ENCODE data around the gene HOXA5.

The HOXA5 gene

DNA sequence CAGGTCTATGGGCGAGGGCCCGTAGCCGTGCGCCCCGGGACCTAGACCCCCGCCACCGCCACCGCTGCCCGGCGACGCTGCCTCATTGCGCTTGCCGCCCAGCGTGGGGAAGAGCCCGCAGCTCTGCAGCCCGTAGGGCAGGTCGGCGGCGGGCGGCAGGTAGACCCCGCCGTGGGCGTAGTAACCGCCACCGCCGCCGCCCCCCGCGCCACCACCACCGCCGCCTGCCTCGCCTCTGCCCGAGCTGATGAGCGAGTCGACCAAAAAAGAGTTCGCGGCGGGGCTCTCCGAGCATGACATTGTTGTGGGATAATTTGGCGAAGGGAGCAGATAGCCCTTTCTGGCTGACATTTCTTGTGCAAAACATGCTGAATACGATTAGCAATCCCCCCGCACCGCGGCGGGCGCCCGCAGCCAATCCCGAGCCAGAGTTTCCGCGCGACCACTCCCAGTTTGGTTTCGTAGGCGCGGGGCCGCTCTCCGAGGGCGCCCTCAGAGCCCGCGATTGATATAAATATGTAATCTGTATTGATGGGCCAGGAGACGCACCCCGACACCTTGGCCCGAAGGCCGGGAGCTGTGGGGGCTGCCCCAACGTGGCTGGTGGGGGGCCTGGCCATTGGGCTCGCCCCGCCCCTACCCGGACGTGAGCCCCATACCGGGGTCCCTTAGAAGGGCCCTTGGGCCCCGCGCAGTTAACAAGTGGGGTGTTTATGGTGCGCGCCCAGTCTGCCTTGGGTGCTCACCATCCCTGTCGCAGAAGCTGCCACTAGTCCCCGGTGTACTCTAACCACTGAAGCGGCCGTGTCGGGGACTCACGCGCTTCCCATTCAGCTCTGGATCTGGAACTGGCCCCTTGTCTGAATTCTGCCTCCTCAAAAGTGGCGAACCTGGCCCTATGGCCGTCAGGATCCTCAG lies 30.7 kb upstream of the HOXA5 start, which contains the start of gene HOXA10:
Gene HOXA10 (minus strand): TSS at position 365 of the 918 bp plus-strand sequence. CDS start 14 bp downstream, at position 351.
- Histone ChIP-seq H3K27me3 (ENCODE audit: control insufficient read depth in 1 of 2, insufficient read depth in 2 of 2, low read length in 2 of 2) (peaks cover 78 to 100% of the 10 kb centered on the region in 2 donors), H3K36me3 (ENCODE audit: control insufficient read depth in 2 of 2, insufficient read depth in 2 of 2, low read length in 2 of 2) (no peaks in the 10 kb centered on the region), H3K27ac (ENCODE audit: low read length) (no peak within 1 kb of the TSS), H3K9ac (ENCODE audit: low read length in 2 of 2) (no peak within 1 kb of the TSS), H3K9me3 (ENCODE audit: control insufficient read depth in 2 of 2, low read length in 2 of 2) (no peaks in the 10 kb centered on the region), H3K4me1 (ENCODE audit: control insufficient read depth, insufficient read depth, low read length) (peaks cover 26% of the 10 kb centered on the region), H3K4me3 (ENCODE audit: low read length in 2 of 2) (peak within 1 kb of the TSS; percentile 25 to 60)

DNA sequence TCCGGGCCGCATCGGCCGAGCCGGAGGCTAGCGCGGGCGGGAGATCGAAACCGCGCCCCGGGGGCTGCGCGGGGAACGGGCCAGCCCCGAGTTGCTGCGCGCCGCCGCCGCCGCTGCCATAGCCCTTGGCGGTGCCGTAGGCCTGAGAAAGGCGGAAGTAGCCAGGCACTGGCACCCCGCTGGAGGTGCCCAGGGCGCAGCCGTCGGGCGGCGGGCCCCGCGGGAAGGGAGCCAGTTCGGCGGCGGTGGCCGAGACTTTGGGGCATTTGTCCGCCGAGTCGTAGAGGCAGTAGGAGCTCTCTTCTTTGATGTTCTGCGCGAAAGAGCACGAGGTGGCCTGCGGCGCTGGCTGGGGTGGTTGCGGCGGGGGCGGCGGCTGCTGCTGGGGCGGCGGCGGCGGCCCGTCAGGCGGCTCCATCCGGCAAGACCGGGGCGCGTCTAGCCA lies 30.1 kb upstream of the HOXA5 start:
- H3K4me1 ChIP-seq (ENCODE audit: control insufficient read depth, insufficient read depth, low read length), result peaks cover 25% of the 10 kb centered on the region
- H3K4me3 ChIP-seq (ENCODE audit: low read length in 2 of 2), result peak overlapping the region; percentile 25 to 60
- H3K9ac ChIP-seq (ENCODE audit: low read length in 2 of 2), result no peak overlapping the region
- peaks cover 78 to 100% of the 10 kb centered on the region in 2 donors for H3K27me3 ChIP-seq (ENCODE audit: control insufficient read depth in 1 of 2, insufficient read depth in 2 of 2, low read length in 2 of 2)
- H3K9me3 ChIP-seq (ENCODE audit: control insufficient read depth in 2 of 2, low read length in 2 of 2), result no peaks in the 10 kb centered on the region
- H3K27ac ChIP-seq (ENCODE audit: low read length), result no peak overlapping the region
- H3K36me3 ChIP-seq (ENCODE audit: control insufficient read depth in 2 of 2, insufficient read depth in 2 of 2, low read length in 2 of 2), result no peaks in the 10 kb centered on the region

DNA sequence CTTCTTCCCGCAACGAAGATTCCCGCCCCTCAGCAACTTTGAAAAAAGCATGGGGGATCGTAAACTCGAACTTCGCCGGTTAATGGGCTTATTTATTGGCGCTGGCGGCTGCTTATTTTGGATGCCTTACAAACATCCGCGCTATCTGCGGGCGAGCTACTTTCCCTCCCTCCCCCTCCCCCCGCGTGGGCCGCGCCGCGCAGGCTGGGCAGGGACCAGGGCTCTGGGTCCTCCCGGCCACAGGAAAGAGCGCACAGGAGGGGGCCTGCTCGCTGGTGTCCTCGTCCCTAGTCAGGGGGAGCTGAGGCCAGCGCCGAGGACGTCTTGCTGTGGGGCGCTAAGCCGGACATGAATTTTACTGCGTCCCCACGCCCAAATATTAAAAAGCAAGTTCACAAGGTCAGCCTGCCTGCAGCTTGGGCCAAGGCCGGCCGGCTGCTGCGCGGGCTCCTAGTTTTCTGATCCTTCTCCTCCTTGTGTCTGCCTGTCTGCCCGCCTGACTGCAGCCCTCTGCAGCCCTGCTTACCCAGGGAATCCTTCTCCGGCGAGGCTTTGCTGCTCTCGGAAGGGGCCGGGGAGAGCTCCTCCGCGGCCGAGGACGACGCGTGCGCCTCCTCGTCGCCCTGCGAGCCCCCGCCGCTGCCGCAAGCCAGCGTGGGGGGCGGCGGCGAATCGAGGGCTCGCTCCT lies 29.5 kb upstream of the HOXA5 start:
- Histone ChIP-seq H3K27ac (ENCODE audit: low read length) (no peak overlapping the region), H3K9ac (ENCODE audit: low read length in 2 of 2) (no peak overlapping the region), H3K4me1 (ENCODE audit: control insufficient read depth, insufficient read depth, low read length) (peaks cover 25% of the 10 kb centered on the region), H3K9me3 (ENCODE audit: control insufficient read depth in 2 of 2, low read length in 2 of 2) (no peaks in the 10 kb centered on the region), H3K36me3 (ENCODE audit: control insufficient read depth in 2 of 2, insufficient read depth in 2 of 2, low read length in 2 of 2) (no peaks in the 10 kb centered on the region), H3K27me3 (ENCODE audit: control insufficient read depth in 1 of 2, insufficient read depth in 2 of 2, low read length in 2 of 2) (peaks cover 80 to 100% of the 10 kb centered on the region in 2 donors), H3K4me3 (ENCODE audit: low read length in 2 of 2) (peak overlapping the region; percentile 25 to 60)

DNA sequence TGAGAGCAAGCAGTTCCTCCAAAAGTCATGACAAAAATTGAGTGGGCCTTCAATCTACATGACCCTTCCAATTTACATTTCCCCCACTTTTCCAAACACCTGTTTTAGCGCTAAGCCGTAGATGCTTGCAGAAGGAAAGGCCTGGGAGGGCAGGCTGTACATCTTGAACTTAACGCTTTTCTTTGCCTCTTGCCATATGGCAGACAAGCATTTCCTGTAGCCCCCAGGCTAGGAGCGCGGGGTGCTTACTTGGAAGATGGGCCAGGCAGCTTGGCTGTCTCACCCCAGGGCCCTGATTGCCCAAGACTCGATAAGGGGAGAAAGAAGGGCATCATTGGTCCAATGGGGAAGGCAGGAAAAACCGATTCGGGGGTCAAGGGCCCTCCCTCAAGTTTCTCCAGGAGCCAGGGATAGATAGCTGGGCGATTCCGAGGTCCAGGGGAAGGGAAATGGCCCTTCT lies 28.9 kb upstream of the HOXA5 start:
- Histone ChIP-seq H3K9me3 (ENCODE audit: control insufficient read depth in 2 of 2, low read length in 2 of 2) (no peaks in the 10 kb centered on the region), H3K27ac (ENCODE audit: low read length) (no peak overlapping the region), H3K9ac (ENCODE audit: low read length in 2 of 2) (no peak overlapping the region), H3K36me3 (ENCODE audit: control insufficient read depth in 2 of 2, insufficient read depth in 2 of 2, low read length in 2 of 2) (no peaks in the 10 kb centered on the region), H3K4me1 (ENCODE audit: control insufficient read depth, insufficient read depth, low read length) (peaks cover 25% of the 10 kb centered on the region), H3K27me3 (ENCODE audit: control insufficient read depth in 1 of 2, insufficient read depth in 2 of 2, low read length in 2 of 2) (peaks cover 80 to 100% of the 10 kb centered on the region in 2 donors), H3K4me3 (ENCODE audit: low read length in 2 of 2) (no peak overlapping the region)

DNA sequence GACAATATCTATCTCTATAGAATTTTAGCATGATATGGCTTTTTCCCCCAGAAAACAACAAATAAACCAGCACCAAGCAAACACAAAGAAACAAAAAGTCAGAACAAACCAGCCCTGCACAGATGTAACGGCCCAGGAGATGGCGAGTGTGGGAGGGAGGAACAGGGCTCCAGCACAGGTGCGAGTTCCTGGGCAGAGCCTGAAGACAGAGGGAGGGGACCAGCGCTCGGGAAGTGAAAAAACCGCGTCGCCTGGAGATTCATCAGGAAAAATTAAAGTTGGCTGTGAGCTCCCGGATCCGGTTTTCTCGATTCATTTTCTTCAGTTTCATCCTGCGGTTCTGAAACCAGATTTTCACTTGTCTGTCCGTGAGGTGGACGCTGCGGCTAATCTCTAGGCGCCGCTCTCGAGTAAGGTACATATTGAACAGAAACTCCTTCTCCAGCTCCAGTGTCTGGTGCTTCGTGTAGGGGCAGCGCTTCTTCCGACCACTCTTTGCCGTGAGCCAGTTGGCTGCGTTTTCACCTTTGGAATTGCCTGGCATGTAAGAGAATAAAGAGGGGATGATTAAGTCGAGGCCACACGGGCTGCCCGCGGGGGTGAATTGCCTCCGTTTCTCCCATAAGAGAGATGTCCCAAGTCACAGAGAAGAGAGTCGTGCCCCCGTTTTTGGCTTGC lies 28.3 kb upstream of the HOXA5 start:
- H3K9ac ChIP-seq (ENCODE audit: low read length in 2 of 2), result no peak overlapping the region
- no peak overlapping the region for H3K4me3 ChIP-seq (ENCODE audit: low read length in 2 of 2)

DNA sequence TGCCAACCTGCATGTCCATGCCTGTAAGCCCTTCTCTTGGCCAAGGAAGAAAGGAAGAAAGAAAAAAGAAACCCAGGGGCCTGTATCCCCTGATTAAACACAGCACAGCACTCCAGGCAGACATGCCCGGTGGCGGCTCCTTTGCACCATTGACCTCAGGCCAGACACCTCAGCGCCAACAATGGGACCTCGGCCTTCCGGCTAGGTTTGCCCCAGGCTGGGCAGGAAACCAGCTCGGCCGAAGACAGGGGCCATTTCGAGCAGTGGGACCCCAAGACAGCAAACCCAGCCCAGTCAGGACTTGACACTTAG lies 27.8 kb upstream of the HOXA5 start:
- Histone ChIP-seq H3K27me3 (ENCODE audit: control insufficient read depth in 1 of 2, insufficient read depth in 2 of 2, low read length in 2 of 2) (peaks cover 80 to 100% of the 10 kb centered on the region in 2 donors), H3K36me3 (ENCODE audit: control insufficient read depth in 2 of 2, insufficient read depth in 2 of 2, low read length in 2 of 2) (no peaks in the 10 kb centered on the region), H3K4me1 (ENCODE audit: control insufficient read depth, insufficient read depth, low read length) (peaks cover 31% of the 10 kb centered on the region), H3K9ac (ENCODE audit: low read length in 2 of 2) (no peak overlapping the region), H3K4me3 (ENCODE audit: low read length in 2 of 2) (no peak overlapping the region), H3K9me3 (ENCODE audit: control insufficient read depth in 2 of 2, low read length in 2 of 2) (no peaks in the 10 kb centered on the region), H3K27ac (ENCODE audit: low read length) (no peak overlapping the region)

More for the DNA sequence above, 28.3 kb upstream of the HOXA5 start:
- Histone ChIP-seq H3K4me1 (ENCODE audit: control insufficient read depth, insufficient read depth, low read length) (peaks cover 27% of the 10 kb centered on the region), H3K27ac (ENCODE audit: low read length) (no peak overlapping the region), H3K27me3 (ENCODE audit: control insufficient read depth in 1 of 2, insufficient read depth in 2 of 2, low read length in 2 of 2) (peaks cover 80 to 100% of the 10 kb centered on the region in 2 donors), H3K36me3 (ENCODE audit: control insufficient read depth in 2 of 2, insufficient read depth in 2 of 2, low read length in 2 of 2) (no peaks in the 10 kb centered on the region), H3K9me3 (ENCODE audit: control insufficient read depth in 2 of 2, low read length in 2 of 2) (no peaks in the 10 kb centered on the region)

DNA sequence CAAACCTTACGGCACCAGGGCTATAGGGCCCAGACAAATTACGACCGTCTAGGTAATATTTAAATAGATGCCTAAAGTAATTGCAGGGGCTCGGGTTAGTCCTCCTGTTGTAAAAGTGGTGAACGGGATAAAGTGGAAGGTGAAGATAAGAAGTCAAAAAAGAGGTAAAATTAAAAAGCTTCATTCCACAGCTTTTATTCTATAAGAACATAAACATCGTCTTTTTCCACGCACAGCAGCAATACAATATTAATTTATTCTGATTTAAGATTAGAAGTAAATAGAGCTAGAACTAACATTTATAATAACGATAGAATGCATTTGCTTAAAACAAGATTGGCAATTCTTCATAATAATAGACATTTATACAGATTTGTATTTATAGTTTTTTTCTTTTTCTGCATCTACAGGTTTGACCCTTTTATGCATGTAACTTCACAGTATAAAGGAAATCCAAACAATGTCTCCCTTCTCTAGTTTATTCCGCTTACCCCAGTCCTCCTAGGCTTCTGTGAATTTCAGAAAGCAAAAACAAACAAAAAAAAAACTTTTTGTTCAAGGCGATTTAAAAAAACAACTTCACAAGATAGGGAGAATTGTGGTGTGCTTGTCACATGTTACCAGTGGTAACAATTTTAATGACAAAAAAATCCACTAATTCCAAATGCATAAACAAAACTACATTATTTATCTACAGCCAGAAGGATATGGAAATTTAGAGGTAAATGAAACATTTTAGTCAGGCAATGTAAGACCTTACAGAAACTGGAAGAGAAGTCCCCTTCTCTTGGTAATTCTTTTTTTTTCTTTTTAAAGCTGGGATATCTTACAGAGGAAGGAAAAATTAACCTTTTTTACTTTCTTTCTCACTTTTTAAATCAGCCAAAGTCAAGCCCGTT lies 27.2 kb upstream of the HOXA5 start:
- Histone ChIP-seq H3K27ac (ENCODE audit: low read length) (no peak overlapping the region), H3K36me3 (ENCODE audit: control insufficient read depth in 2 of 2, insufficient read depth in 2 of 2, low read length in 2 of 2) (no peaks in the 10 kb centered on the region), H3K4me1 (ENCODE audit: control insufficient read depth, insufficient read depth, low read length) (peaks cover 31% of the 10 kb centered on the region), H3K27me3 (ENCODE audit: control insufficient read depth in 1 of 2, insufficient read depth in 2 of 2, low read length in 2 of 2) (peaks cover 79 to 100% of the 10 kb centered on the region in 2 donors), H3K9me3 (ENCODE audit: control insufficient read depth in 2 of 2, low read length in 2 of 2) (no peaks in the 10 kb centered on the region), H3K4me3 (ENCODE audit: low read length in 2 of 2) (no peak overlapping the region), H3K9ac (ENCODE audit: low read length in 2 of 2) (no peak overlapping the region)

DNA sequence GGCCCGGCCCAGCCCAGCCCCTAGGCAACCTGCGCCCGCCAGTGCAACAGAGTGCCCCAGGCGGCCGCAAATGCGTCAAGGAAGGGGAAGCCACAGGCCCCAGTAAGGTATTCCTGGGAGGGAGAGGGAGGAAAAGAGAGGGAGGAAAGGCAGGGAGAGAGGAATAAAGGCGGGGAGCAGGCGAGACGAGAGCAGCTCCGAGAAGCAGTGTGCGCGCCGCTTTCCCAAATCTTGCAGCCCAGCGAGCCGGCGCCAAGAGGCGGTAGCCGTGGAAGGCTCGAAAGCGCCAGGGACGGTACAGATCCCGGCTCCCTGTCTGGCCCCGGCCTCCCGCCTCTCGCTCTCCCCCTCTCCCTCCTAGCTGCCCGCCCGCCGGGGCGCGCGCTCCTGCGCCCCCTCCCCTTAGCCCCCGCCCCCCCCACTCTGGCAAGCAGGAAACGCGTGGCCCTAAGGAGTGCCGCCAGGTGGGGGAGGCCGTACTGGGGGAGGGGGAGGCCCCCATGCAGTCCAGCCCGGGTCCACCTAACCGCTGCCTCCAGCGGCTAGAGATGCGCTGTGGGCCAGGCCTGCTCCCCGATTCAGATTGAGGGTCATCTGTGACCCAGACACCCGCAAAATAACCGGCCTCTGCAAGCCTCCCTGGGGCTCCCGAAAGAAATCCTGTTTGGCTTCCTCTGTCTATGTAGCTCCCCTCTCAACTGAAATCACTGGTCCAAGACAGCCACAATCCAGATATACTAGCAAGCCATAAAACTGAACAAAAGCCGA lies 26.4 kb upstream of the HOXA5 start:
- Histone ChIP-seq H3K4me1 (ENCODE audit: control insufficient read depth, insufficient read depth, low read length) (peaks cover 32% of the 10 kb centered on the region), H3K9ac (ENCODE audit: low read length in 2 of 2) (no peak overlapping the region), H3K27me3 (ENCODE audit: control insufficient read depth in 1 of 2, insufficient read depth in 2 of 2, low read length in 2 of 2) (peaks cover 79 to 100% of the 10 kb centered on the region in 2 donors), H3K4me3 (ENCODE audit: low read length in 2 of 2) (no peak overlapping the region), H3K9me3 (ENCODE audit: control insufficient read depth in 2 of 2, low read length in 2 of 2) (no peaks in the 10 kb centered on the region), H3K36me3 (ENCODE audit: control insufficient read depth in 2 of 2, insufficient read depth in 2 of 2, low read length in 2 of 2) (no peaks in the 10 kb centered on the region), H3K27ac (ENCODE audit: low read length) (no peak overlapping the region)

DNA sequence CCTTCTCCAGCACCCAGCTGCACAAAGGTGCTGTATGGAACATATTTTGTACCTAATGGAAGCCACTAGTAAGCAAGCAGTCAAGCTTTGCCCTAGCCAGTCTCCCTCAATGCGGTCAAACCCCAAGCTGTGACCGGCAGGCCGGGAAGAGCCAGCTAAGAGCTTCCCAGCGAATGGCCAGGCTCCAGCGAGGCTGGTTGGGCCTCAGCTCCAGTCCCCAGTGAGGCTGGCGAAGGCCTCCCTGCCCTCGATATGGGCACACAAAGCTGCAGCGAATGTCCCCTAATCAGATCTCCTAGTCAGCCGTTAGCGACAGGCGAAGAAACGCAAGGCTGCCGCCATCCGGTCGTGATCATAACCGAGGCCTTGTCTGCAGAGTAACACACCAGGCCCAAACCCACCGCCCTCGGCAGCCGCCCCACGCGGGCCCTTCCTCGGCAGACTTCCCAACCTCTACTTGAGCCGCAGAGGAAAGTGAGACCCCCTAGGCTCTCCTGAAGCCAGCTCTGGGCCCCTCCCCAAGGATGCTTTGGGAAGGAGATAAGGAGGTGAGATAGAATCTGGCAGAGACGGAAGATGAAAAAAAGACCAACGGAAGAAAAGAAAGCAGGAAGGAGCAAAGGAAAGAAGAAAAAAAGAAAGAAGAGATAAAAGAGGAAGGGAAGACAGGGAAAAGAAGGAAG lies 24.9 kb upstream of the HOXA5 start:
- Histone ChIP-seq H3K4me1 (ENCODE audit: control insufficient read depth, insufficient read depth, low read length) (peaks cover 28% of the 10 kb centered on the region), H3K27me3 (ENCODE audit: control insufficient read depth in 1 of 2, insufficient read depth in 2 of 2, low read length in 2 of 2) (peaks cover 85 to 100% of the 10 kb centered on the region in 2 donors), H3K9me3 (ENCODE audit: control insufficient read depth in 2 of 2, low read length in 2 of 2) (no peaks in the 10 kb centered on the region), H3K9ac (ENCODE audit: low read length in 2 of 2) (no peak overlapping the region), H3K4me3 (ENCODE audit: low read length in 2 of 2) (no peak overlapping the region), H3K36me3 (ENCODE audit: control insufficient read depth in 2 of 2, insufficient read depth in 2 of 2, low read length in 2 of 2) (no peaks in the 10 kb centered on the region), H3K27ac (ENCODE audit: low read length) (no peak overlapping the region)

Measured in stomach smooth muscle (tissue), 2 donors.